ENCODE data around the gene OR10H1. TPM values are rescaled to one million over a fixed set of nuclear protein-coding genes. Genes with fewer than 3 reads are reported as not detected.

The OR10H1 gene
- total RNA-seq, 2 experiments from 2014 or later, result 0.11 TPM; not detected in 1

GRCh38 chr19:15782211-15782610 is 33.3 kb downstream of the OR10H1 start:
- no peak for DNase-seq (ENCODE audit: low spot score)
- BruUV-seq (replicated peaks), result no TSS peak
- no peaks in the 10 kb centered on the region for H3K36me3 ChIP-seq (ENCODE audit: insufficient read depth, low read length)
- CTCF ChIA-PET (ENCODE audit: unreplicated experiment), result no interaction called here
- no peak overlapping the region for H2AFZ ChIP-seq (ENCODE audit: low read length)
- no peaks in the 10 kb centered on the region for H4K20me1 ChIP-seq (ENCODE audit: insufficient read depth, low read length)
- intact Hi-C loops (cut with micrococcal nuclease; ENCODE audit: unreplicated experiment), result no loop called here
- no peaks in the 10 kb centered on the region for H3K4me1 ChIP-seq (ENCODE audit: insufficient read depth, low read length, poor library complexity, severe bottlenecking)
- no peak overlapping the region for H3K4me3 ChIP-seq (ENCODE audit: low read depth, low read length, poor library complexity, severe bottlenecking)
- no peaks in the 10 kb centered on the region for H3K9me3 ChIP-seq (ENCODE audit: low read length)
- H3K4me2 ChIP-seq (ENCODE audit: low read length), result no peak overlapping the region
- H3K79me2 ChIP-seq (ENCODE audit: insufficient read depth, low read depth, low read length), result no peaks in the 10 kb centered on the region
- TF ChIP-seq EZH2phosphoT487 (IDR thresholded peaks at IDR 0.05; ENCODE audit: borderline replicate concordance, low read depth, low read length) (no peak), CTCF (conservative IDR thresholded peaks at IDR 0.05; ENCODE audit: low read length) (no peak)
- H3K27ac ChIP-seq (ENCODE audit: low read depth, low read length, poor library complexity, severe bottlenecking), result no peak overlapping the region
- POLR2A ChIA-PET, result interaction anchor here (0.6 kb wide), 1 partner anchor 508 kb away, joined by 3 read pairs; no protein-coding TSS in a partner anchor
- H3K9me2 ChIP-seq (ENCODE audit: insufficient read depth, low read length), result no peaks in the 10 kb centered on the region

GRCh38 chr19:15781661-15782060 is 33.8 kb downstream of the OR10H1 start:
- no peaks in the 10 kb centered on the region for H3K4me1 ChIP-seq (ENCODE audit: insufficient read depth, low read length, poor library complexity, severe bottlenecking)
- intact Hi-C loops (cut with micrococcal nuclease; ENCODE audit: unreplicated experiment), result no loop called here
- no peak overlapping the region for H3K4me2 ChIP-seq (ENCODE audit: low read length)
- H3K36me3 ChIP-seq (ENCODE audit: insufficient read depth, low read length), result no peaks in the 10 kb centered on the region
- H3K9me3 ChIP-seq (ENCODE audit: low read length), result no peaks in the 10 kb centered on the region
- no peak for DNase-seq (ENCODE audit: low spot score)
- H2AFZ ChIP-seq (ENCODE audit: low read length), result no peak overlapping the region
- BruUV-seq (replicated peaks), result no TSS peak
- POLR2A ChIA-PET, result no interaction called here
- TF ChIP-seq EZH2phosphoT487 (IDR thresholded peaks at IDR 0.05; ENCODE audit: borderline replicate concordance, low read depth, low read length) (no peak), CTCF (conservative IDR thresholded peaks at IDR 0.05; ENCODE audit: low read length) (no peak)
- no peaks in the 10 kb centered on the region for H3K79me2 ChIP-seq (ENCODE audit: insufficient read depth, low read depth, low read length)
- CTCF ChIA-PET (ENCODE audit: unreplicated experiment), result no interaction called here
- no peaks in the 10 kb centered on the region for H4K20me1 ChIP-seq (ENCODE audit: insufficient read depth, low read length)
- no peak overlapping the region for H3K4me3 ChIP-seq (ENCODE audit: low read depth, low read length, poor library complexity, severe bottlenecking)
- no peak overlapping the region for H3K27ac ChIP-seq (ENCODE audit: low read depth, low read length, poor library complexity, severe bottlenecking)
- no peaks in the 10 kb centered on the region for H3K9me2 ChIP-seq (ENCODE audit: insufficient read depth, low read length)

- intact Hi-C loops (cut with micrococcal nuclease; ENCODE audit: unreplicated experiment), result no loop called here
- H3K36me3 ChIP-seq (ENCODE audit: insufficient read depth, low read length), result no peaks in the 10 kb centered on the region
- no peak overlapping the region for H3K4me2 ChIP-seq (ENCODE audit: low read length)
- no peak overlapping the region for H3K4me3 ChIP-seq (ENCODE audit: low read depth, low read length, poor library complexity, severe bottlenecking)
- ChIA-PET POLR2A (no interaction called here), CTCF (ENCODE audit: unreplicated experiment) (no interaction called here)
- no peaks in the 10 kb centered on the region for H3K4me1 ChIP-seq (ENCODE audit: insufficient read depth, low read length, poor library complexity, severe bottlenecking)
- H3K9me2 ChIP-seq (ENCODE audit: insufficient read depth, low read length), result no peaks in the 10 kb centered on the region
- H4K20me1 ChIP-seq (ENCODE audit: insufficient read depth, low read length), result no peaks in the 10 kb centered on the region
- BruUV-seq (replicated peaks), result no TSS peak
- H3K27ac ChIP-seq (ENCODE audit: low read depth, low read length, poor library complexity, severe bottlenecking), result no peak overlapping the region
- H3K79me2 ChIP-seq (ENCODE audit: insufficient read depth, low read depth, low read length), result no peaks in the 10 kb centered on the region
- H3K9me3 ChIP-seq (ENCODE audit: low read length), result no peaks in the 10 kb centered on the region
- DNase-seq (ENCODE audit: low spot score), result no peak
- TF ChIP-seq EZH2phosphoT487 (IDR thresholded peaks at IDR 0.05; ENCODE audit: borderline replicate concordance, low read depth, low read length) (no peak), CTCF (conservative IDR thresholded peaks at IDR 0.05; ENCODE audit: low read length) (no peak)
- H2AFZ ChIP-seq (ENCODE audit: low read length), result no peak overlapping the region
Measured at GRCh38 chr19:15780610-15781418, 34.6 kb downstream of the OR10H1 start.
